Coronary artery (tissue), 2 donors: Measurements from ENCODE around the gene MECR.

Experiments
- DNase-seq: peaks from one replicate; pipeline ENCODE4 v3.0.0-alpha.2; 2017; ENCODE audit warnings: low spot score
- H3K27ac ChIP-seq, 2 donors: fragments of 200-600 bp; sonication (generic); one replicate each; pipeline ENCODE4 v1.5.1; 2016 to 2019
- H3K4me3 ChIP-seq: fragments of 200-600 bp; sonication (generic); 2 replicates; pipeline ENCODE4 v1.5.1; 2016; ENCODE audit warnings: mild to moderate bottlenecking, moderate library complexity
- TF ChIP-seq, protein P1 (sequence below): fragments of 200-600 bp; sonication (generic); IDR thresholded peaks from one replicate; pipeline ENCODE4 v1.5.1; 2019; ENCODE audit warnings: antibody characterized with exemption

Gene MECR

DNA sequence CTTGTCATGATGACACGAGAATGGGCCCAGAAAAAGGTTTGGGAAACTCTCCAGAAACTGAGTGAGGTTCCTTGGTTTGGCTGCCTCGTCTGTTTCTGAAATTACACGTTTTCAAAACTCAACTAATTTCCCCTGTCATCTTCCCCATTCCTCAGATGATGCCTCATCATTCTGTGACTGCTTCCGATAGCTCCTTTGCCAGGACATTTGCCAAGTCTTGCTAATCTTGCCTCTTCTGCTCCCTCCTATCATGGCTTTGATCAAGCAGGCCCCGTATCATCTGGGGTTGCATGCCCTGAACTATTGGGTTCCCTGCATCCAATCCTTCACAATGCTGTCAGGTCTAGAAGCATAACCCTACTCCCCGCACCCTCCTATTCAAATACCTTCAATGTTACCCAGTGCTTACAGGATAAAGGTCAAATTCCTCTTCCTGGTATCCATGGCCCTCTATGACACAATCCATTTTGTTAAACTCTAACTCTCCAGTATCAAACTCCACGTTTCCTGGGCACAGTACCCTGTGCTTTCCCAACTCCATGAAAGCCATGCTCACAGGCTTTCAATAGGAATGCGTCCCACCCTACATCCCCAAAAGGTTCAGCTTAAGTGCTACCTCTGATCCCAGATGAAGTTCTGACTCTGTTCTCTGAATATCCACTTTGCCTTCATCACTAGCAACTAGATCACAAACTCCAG lies 84.8 kb downstream of the MECR start:
- Histone ChIP-seq H3K27ac (no peak overlapping the region), H3K4me3 (no peak overlapping the region)
- TF ChIP-seq, protein P1, sequence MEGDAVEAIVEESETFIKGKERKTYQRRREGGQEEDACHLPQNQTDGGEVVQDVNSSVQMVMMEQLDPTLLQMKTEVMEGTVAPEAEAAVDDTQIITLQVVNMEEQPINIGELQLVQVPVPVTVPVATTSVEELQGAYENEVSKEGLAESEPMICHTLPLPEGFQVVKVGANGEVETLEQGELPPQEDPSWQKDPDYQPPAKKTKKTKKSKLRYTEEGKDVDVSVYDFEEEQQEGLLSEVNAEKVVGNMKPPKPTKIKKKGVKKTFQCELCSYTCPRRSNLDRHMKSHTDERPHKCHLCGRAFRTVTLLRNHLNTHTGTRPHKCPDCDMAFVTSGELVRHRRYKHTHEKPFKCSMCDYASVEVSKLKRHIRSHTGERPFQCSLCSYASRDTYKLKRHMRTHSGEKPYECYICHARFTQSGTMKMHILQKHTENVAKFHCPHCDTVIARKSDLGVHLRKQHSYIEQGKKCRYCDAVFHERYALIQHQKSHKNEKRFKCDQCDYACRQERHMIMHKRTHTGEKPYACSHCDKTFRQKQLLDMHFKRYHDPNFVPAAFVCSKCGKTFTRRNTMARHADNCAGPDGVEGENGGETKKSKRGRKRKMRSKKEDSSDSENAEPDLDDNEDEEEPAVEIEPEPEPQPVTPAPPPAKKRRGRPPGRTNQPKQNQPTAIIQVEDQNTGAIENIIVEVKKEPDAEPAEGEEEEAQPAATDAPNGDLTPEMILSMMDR, result no peak

DNA sequence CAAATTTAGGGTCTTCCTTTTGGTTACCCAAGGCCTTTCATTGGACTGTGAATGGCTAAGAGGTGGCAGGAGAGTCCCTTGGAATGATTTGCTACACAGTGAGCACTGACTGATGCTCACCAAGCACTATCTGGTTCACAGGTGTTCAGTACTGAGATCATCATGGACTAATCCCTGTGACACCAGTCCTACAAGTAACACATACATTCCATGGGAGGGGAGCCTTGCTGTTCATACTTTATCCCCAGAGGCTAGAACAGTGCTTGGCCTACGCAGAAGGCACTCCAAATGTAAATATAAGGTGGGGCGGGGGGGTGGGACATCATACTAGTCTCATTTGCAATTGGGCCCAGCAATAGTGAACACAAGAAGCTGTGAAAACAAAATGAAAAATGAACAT lies 86.6 kb downstream of the MECR start:
- Histone ChIP-seq H3K4me3 (no peak overlapping the region), H3K27ac (no peak overlapping the region)
- DNase-seq, result peak; percentile 26
- TF ChIP-seq, protein P1, result no peak

More for the DNA sequence above, 84.8 kb downstream of the MECR start:
- DNase-seq, result no peak

DNA sequence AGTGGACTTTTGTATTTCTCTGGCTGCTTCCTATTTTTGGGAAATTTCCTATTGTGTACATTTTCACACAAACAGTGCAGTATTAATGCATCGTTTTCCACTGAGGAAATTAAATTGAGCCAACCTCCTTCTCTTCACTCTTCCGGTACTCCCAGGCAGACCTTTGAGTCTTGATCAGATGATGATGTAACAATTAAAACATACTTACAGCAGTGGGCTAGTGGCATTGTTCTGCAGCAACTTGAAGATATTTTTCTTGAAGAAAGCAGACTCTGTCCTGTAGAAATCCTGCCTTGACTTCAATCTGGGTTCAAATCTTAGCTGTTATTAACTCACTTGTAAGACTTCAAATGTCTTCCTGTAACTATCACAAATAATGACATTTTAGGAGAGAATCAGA lies 88.0 kb downstream of the MECR start:
- TF ChIP-seq, protein P1, result no peak

More for the DNA sequence above, 88.0 kb downstream of the MECR start:
- Histone ChIP-seq H3K4me3 (no peak overlapping the region), H3K27ac (no peak overlapping the region)
- no peak for DNase-seq
